ENCODE data around the gene NKAIN4. TPM values are rescaled to one million over a fixed set of nuclear protein-coding genes. Genes with fewer than 3 reads are reported as not detected.

NKAIN4 gene
- total RNA-seq, 4 donors from 2014 or later: 40.9 TPM; not detected in 3

DNA sequence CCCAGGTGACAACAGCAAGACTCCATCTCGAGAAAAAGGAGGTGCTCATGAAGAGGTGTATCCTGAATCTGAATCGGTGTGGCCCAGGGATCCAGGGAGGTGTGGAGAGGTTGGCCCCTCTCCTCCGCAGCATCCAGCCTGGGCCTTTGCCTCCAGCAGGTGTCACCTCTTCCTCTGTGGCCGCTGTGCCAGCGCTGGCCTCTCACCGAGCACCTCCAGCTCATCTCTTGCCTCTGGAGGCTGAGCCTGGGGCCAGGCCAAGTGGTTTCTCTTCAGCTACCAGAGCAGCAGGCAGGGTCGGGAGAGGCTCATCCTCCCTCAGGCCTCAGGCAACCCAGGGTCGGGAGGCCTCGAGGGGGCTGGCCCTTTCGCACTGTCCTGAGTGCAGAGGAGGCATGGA is 37.5 kb upstream of the NKAIN4 start:
- H3K27me3 ChIP-seq: peaks cover under 1 to 11% of the 10 kb centered on the region in 2 donors
- no peaks in the 10 kb centered on the region for H3K4me1 ChIP-seq
- H3K9me3 ChIP-seq: no peaks in the 10 kb centered on the region
- intact Hi-C loops (cut with DNase I; ENCODE audit: low total_unique reads): no loop called here
- no peaks in the 10 kb centered on the region for H3K36me3 ChIP-seq
- no peak for DNase-seq
- H3K4me3 ChIP-seq: no peak overlapping the region
- no peak for TF ChIP-seq POLR2A (IDR thresholded peaks at IDR 0.05)
- TF ChIP-seq, protein P1, sequence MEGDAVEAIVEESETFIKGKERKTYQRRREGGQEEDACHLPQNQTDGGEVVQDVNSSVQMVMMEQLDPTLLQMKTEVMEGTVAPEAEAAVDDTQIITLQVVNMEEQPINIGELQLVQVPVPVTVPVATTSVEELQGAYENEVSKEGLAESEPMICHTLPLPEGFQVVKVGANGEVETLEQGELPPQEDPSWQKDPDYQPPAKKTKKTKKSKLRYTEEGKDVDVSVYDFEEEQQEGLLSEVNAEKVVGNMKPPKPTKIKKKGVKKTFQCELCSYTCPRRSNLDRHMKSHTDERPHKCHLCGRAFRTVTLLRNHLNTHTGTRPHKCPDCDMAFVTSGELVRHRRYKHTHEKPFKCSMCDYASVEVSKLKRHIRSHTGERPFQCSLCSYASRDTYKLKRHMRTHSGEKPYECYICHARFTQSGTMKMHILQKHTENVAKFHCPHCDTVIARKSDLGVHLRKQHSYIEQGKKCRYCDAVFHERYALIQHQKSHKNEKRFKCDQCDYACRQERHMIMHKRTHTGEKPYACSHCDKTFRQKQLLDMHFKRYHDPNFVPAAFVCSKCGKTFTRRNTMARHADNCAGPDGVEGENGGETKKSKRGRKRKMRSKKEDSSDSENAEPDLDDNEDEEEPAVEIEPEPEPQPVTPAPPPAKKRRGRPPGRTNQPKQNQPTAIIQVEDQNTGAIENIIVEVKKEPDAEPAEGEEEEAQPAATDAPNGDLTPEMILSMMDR (IDR thresholded peaks at IDR 0.05): no peak
- H3K27ac ChIP-seq: no peak overlapping the region

DNA sequence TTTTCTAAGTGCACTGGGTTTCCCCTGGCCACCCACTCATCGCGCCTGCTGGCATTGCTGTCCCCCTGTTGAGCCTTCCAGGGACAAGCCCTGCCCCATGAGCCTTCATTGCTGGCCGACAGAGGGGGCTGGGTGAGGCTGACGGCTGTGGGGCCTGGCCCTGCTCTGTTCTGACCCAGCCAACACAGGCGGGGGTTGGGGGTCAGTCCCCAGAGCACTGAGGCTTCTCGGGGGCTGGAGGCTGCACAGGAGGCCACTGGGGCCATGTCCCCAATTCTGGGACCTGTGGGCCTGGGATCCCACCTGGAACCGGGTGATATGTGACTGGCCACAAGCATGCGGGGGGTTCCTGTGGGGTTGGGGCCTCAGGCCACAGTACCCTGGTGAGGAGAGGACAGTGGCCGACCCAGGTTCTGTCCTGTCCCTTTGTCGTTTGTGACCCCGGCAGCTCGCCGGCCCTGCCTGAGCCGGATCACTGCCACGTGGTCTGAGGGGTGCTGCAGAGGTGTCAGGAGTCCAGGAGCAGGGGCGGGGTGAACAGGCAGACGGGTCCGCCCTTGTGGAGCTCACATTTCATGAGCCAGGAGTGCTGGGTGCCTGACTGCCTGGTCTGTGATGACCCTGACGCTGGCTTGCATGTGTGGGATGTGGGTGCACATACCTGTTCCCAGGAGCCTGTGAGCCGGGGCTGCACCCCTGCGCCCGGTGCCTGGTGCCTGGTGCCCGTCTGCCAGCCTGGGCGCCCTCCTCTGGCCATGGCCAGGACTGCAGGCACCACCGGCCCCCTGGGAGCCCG is 36.6 kb upstream of the NKAIN4 start:
- Histone ChIP-seq H3K9me3 (no peaks in the 10 kb centered on the region), H3K36me3 (no peaks in the 10 kb centered on the region), H3K4me1 (no peaks in the 10 kb centered on the region), H3K4me3 (no peak overlapping the region), H3K27ac (no peak overlapping the region), H3K27me3 (peaks cover 0 to 3% of the 10 kb centered on the region in 2 donors)
- TF ChIP-seq, protein P1 (IDR thresholded peaks at IDR 0.05): peak in 3 of 4 experiments; percentile 40 to 48 (median 44)
- no peak for TF ChIP-seq POLR2A (IDR thresholded peaks at IDR 0.05)
- no peak for DNase-seq
- intact Hi-C loops (cut with DNase I; ENCODE audit: low total_unique reads): no loop called here

DNA sequence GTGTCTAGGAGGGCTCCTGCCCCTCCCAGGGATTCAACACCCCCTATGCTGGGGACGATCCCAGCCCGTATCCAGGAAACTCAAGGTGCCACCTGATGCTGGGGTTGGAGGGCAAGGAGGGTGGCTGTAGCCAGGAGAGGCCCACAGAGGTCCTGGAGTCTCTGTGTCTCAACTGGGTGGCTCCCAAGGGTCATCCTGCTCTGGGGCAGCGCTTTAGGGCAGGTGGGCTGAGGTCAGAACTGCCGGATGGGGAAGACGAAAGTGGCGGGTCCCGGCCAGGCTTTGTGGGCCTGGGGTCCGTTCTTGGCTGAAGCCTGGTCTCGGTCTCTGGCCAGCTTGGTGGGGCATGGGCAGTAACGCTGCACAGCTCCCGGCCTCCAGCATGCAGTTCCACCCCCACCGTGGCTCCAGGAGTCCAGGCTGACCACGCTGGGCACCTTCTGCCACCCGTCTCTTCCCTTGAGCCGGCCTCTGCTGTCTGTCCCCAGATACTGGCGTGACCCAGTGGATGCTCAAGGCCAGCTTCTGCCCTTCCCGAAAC is 35.9 kb upstream of the NKAIN4 start:
- Histone ChIP-seq H3K27ac (no peak overlapping the region), H3K36me3 (no peaks in the 10 kb centered on the region), H3K9me3 (no peaks in the 10 kb centered on the region), H3K4me1 (no peaks in the 10 kb centered on the region), H3K4me3 (no peak overlapping the region), H3K27me3 (peaks cover 0 to 3% of the 10 kb centered on the region in 2 donors)
- intact Hi-C loops (cut with DNase I; ENCODE audit: low total_unique reads): no loop called here
- no peak for TF ChIP-seq POLR2A (IDR thresholded peaks at IDR 0.05)
- TF ChIP-seq, protein P1 (IDR thresholded peaks at IDR 0.05): no peak
- no peak for DNase-seq

DNA sequence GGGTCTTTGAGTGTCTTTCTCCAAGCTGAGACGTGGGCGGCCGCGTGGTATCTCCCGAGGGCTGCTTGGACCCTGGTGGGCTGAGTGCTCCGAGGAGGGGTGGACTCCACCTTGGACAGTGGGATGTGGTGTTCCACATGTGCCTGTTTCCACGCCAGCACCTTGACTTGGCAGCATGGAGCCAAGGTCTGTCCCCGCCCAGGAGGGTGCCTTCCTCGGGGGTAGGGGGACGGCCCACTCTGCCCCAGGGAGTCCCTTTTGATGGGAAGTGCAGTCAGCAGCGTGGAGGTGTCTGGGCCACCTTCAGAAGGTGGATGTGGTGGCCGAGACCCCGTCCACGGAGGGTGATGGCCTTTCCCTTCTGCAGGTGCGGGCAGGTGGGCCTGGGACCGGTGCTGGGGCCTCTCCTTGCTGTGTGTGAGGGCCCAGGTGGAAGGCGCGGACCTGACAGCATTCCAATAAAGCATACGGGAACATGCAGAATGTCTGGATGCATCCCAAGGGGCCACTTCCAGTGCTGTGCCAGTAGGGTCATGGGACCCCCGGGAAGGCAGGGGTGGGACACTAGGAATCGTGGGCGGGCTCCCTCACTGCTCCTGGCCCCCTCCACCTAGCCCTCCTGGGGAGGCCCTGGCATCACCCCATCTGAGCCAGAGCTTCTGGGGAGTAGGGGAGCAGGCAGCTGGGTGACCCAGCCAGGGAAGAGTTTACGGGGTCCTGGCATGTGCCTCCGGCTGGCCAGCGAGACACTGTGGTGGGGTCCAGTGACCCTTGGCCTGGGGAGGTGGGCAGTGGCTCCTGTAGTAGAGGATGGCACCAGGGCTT is 35.3 kb upstream of the NKAIN4 start:
- Histone ChIP-seq H3K9me3 (no peaks in the 10 kb centered on the region), H3K27me3 (no peaks in the 10 kb centered on the region), H3K36me3 (no peaks in the 10 kb centered on the region), H3K4me1 (no peaks in the 10 kb centered on the region), H3K27ac (no peak overlapping the region), H3K4me3 (no peak overlapping the region)
- DNase-seq: no peak
- TF ChIP-seq POLR2A (IDR thresholded peaks at IDR 0.05): no peak
- TF ChIP-seq, protein P1 (IDR thresholded peaks at IDR 0.05): no peak
- intact Hi-C loops (cut with DNase I; ENCODE audit: low total_unique reads): no loop called here
